Measurements from ENCODE around the gene CLGN.

Gene CLGN, protein sequence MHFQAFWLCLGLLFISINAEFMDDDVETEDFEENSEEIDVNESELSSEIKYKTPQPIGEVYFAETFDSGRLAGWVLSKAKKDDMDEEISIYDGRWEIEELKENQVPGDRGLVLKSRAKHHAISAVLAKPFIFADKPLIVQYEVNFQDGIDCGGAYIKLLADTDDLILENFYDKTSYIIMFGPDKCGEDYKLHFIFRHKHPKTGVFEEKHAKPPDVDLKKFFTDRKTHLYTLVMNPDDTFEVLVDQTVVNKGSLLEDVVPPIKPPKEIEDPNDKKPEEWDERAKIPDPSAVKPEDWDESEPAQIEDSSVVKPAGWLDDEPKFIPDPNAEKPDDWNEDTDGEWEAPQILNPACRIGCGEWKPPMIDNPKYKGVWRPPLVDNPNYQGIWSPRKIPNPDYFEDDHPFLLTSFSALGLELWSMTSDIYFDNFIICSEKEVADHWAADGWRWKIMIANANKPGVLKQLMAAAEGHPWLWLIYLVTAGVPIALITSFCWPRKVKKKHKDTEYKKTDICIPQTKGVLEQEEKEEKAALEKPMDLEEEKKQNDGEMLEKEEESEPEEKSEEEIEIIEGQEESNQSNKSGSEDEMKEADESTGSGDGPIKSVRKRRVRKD

DNA sequence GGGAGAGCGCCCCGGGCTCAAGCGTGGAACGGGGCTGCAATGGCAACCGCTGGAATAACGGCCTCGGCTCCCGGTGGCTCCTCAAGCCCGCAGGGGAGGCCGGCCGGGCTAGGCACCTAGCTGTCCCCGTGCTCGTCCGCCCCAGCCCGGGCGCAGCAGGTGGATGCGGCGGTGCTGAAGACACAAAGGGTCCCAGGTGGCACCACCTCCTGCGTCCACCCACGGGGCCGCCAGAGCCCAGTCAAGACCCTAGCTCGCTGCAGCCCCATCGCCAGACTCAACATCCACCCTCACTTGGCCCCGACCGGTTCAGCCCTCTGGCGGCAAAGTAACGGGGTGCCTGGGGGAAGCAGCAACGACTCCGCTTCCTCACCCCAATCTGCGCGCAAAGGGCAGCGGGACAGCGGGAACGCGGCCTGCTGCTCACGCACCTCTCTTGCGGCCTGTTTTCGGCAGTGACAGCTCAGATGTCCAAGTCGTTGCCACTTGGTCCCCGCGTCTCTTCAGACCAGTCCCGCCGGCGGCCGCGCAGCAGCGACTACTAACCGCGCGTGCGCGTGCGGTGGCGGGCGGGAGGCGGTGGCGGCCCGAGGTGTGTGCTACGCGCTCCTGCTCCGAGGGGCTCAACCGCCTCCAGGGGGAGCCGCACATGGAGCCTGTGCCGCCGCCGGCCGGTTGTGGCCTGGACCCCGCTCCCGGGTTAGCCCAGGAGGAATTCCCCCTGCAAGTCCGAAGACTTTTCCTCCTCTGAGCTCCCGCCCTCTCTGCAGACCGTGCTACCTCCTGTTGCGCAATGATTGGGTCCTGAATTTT is at the start of gene CLGN:
TSS of gene CLGN (minus strand) at position 543 of the 813 bp plus-strand sequence. CDS start 14,570 bp downstream, outside the sequence.
- TF ChIP-seq, protein P1, sequence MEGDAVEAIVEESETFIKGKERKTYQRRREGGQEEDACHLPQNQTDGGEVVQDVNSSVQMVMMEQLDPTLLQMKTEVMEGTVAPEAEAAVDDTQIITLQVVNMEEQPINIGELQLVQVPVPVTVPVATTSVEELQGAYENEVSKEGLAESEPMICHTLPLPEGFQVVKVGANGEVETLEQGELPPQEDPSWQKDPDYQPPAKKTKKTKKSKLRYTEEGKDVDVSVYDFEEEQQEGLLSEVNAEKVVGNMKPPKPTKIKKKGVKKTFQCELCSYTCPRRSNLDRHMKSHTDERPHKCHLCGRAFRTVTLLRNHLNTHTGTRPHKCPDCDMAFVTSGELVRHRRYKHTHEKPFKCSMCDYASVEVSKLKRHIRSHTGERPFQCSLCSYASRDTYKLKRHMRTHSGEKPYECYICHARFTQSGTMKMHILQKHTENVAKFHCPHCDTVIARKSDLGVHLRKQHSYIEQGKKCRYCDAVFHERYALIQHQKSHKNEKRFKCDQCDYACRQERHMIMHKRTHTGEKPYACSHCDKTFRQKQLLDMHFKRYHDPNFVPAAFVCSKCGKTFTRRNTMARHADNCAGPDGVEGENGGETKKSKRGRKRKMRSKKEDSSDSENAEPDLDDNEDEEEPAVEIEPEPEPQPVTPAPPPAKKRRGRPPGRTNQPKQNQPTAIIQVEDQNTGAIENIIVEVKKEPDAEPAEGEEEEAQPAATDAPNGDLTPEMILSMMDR (conservative IDR thresholded peaks at IDR 0.05): peak; percentile 76
- H3K27ac ChIP-seq: peak within 1 kb of the TSS; percentile 82

DNA sequence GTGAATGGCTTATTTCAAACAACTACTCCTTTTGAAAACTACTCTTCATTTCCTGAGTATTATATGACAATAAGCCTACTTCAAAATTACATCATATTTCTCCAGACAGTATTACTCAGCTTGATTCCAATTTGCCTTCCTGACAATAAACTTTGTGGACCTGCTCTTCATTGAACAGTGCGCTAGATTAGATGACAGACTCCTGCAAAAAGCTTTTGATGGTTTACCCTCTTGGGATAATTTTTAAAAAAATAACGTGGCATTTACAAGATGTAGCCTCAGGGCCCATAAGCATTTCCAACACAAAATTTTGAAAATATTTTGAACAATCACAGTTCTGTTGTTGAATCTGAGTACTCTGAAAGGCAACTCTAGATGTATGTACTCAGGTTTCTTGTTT is 44.7 kb upstream of the CLGN start:
- TF ChIP-seq, protein P1 (conservative IDR thresholded peaks at IDR 0.05): no peak
- no peak overlapping the region for H3K27ac ChIP-seq

DNA sequence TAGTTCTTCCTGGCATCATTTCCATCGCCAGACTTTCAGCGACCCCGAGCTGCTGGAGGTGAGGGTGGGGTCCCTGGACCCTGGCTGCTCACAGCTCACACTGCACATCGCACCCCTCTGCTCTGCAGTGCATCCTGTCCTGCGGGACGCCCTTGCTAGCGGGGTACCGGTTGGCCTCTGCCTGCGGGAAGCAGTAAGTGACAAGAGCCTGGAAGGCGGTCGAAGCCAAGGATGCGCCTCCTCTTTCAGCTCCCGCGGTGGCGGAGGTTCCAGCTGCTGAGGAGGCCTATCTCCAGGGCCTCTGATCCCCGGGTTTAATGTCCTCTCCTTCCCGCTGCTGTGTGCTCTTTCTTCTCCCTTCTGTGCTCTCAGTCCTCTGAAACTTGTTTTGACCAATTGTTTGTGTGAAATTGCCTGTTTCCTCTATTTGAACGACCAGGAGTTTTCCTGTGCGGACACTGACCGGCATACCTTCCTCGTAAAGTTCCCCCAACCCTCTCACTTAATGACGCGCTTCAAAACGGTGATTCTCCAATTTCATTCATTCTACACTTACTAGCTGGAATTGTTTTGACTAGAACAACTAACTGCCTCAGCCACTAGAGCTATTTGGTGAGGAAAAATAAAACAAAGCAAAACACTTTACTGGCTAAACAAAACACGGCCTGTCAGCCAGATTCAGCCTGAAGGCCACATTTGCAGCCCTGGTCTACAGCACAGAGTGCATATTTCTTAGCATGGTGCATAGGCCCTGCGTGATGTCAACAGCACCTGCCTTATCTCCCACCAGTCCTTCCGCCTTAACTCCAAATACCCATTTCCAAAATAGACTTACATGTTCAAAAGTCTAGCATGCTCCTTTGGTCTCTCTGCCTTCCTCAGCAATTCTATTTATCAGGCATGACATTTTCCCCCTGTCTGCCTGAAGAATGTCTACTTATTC is 42.6 kb upstream of the CLGN start:
- TF ChIP-seq, protein P1 (conservative IDR thresholded peaks at IDR 0.05): no peak
- H3K27ac ChIP-seq: no peak overlapping the region

DNA sequence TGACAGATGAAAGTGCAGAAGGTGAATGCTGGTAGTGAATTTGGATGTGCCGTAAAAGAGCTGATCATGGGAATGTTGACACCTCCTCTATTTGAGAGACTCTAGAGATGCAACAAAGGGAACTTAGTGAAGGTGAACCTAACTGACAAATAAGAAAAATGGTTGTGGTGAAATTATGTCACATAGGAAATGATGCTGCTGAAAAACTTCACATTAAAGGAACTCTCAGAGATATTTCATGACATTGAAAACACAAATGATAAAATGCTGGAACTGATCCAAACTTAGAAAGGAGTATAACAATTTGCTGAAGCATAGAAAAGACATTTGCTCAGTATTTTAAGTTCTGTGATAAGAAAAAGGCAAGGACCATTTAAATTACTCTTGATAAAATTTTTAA is 38.7 kb upstream of the CLGN start:
- no peak overlapping the region for H3K27ac ChIP-seq
- TF ChIP-seq, protein P1 (conservative IDR thresholded peaks at IDR 0.05): no peak

DNA sequence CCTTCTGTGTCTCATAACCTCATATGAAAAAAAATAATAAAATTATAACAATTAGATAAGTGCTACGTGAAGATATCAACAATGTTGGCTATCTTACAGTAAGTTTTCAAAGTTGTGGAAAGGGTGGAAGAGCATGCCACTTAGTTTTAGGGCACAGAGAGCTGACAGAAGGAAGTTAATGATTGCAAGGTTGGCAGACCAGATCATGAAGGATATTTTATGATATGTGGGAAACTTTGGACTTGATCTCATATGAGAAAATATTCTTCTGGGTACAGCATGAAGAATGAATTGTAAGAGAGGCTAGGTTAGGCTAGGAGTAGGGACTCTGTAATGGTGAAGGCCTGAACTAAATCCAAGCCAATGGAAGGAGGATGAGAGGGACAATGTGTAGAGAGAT is 36.2 kb upstream of the CLGN start:
- TF ChIP-seq, protein P1 (conservative IDR thresholded peaks at IDR 0.05): no peak
- no peak overlapping the region for H3K27ac ChIP-seq

DNA sequence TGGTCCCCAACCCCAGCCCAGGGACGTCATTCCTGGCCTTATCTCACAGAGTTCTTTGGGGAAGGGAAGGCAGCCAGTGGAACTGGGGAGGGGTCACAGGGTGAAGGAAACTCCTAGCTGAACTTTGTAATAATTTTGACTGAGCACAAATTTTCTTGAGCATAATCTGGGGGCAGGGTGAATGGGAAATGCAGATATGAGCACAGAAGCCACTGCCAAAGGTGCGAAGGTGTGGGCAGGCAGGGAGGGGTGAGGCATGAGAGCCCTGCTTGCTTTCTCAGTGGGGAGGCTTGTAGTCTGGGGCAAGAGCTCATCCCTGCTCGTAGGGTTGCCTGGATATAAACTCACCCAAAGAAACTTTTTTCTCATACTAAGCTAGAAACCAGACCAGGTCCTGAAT is 35.7 kb upstream of the CLGN start:
- TF ChIP-seq, protein P1 (conservative IDR thresholded peaks at IDR 0.05): no peak
- no peak overlapping the region for H3K27ac ChIP-seq
